Body of pancreas (tissue), 4 donors: ENCODE data around the gene UST.

Experiments used
- CTCF ChIP-seq, 7 experiments: fragments of 450-650 bp in 4 of 7; fragments of 200-600 bp in 3 of 7; sonication (generic) in 3 of 7; IDR thresholded peaks; one replicate each; pipeline ENCODE4 v1.5.1; 2016 to 2019; ENCODE audit warnings: antibody characterized with exemption in 7 of 7
- POLR2A ChIP-seq, 3 donors: fragments of 450-650 bp; IDR thresholded peaks; one replicate each; pipeline ENCODE4 v1.6.1; 2016; ENCODE audit warnings: antibody characterized with exemption in 3 of 3, mild to moderate bottlenecking in 2 of 3

GRCh38 chr6:148965287-148965686 lies 218.5 kb downstream of the UST start:
- TF ChIP-seq CTCF (IDR thresholded peaks at IDR 0.05) (no peak), POLR2A (IDR thresholded peaks at IDR 0.05) (no peak)
